Left ventricle myocardium superior (tissue), 1 donor: ENCODE results near the gene RIMS1. TPM values are rescaled to one million over a fixed set of nuclear protein-coding genes. Genes with fewer than 3 reads are reported as not detected.

Experiments used
- ATAC-seq: fragments of 200-7000 bp; cut with Tn5 transposase; one replicate; pipeline ENCODE4 v1.9.1; 2020; ENCODE audit warnings: mild to moderate bottlenecking, moderate library complexity
- DNase-seq: peaks from one replicate; pipeline ENCODE4 v3.0.0-alpha.2; 2020
- intact Hi-C: fragments of 100-400 bp; cut with micrococcal nuclease; formaldehyde crosslinking; loops from one replicate; pipeline ENCODE4 v1.11.0; 2022
- total RNA-seq: library from RNA; stranded (reverse); fragmentation: NEBNext Ultra II Directional; extraction: Animal tissue kit (Norgen Biotek cat#: 25700); gene quantifications from one replicate; pipeline ENCODE4 v1.2.1, GENCODE V29; 2021
- donor health status: DM: no; HTN: yes; CAD: no; lungs with severe emphysema.

Gene RIMS1
- total RNA-seq, 1 donor from 2014 or later, result 1.2 TPM

- no peak for DNase-seq
- no peak for ATAC-seq
- intact Hi-C loops, result no loop called here
Measured at GRCh38 chr6:72425003-72425681, 538.8 kb downstream of the RIMS1 start.

DNA sequence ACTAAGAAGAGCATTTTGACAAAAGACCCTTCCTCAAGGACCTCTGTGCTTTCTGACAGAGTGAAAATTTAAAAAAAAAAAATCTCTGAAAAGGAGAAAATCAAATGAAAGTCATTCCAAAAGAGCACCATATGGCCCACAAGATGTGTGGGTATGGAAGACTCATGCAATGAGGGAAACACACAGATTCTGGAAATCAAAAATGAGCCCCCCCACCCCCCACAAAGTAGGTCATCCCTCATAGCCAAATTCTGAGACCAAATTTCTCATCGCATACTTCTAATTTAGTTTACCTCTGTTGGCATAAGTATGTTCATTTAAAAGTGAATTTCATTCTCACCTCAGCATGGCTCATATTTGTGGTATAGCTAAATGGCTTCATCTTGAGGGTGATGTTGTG lies 554.3 kb downstream of the RIMS1 start:
- intact Hi-C loops, result no loop called here
- DNase-seq, result no peak
- no peak for ATAC-seq

GRCh38 chr6:72446430-72446829 lies 560.1 kb downstream of the RIMS1 start:
- intact Hi-C loops, result no loop called here
- ATAC-seq (no peak), DNase-seq (no peak)
